Jurkat, Clone E6-1 (cell line): Measurements from ENCODE around the gene MOCOS.

Source experiments
- DNase-seq: peaks from one replicate; pipeline ENCODE4 v3.0.0-alpha.2; 2011; ENCODE audit warnings: low read depth, low spot score
- H3K4me3 ChIP-seq: 2 replicates; pipeline ENCODE4 v1.5.1; 2011; ENCODE audit warnings: mild to moderate bottlenecking, low read length, control low read depth, moderate library complexity

The MOCOS gene

GRCh38 chr18:36314754-36315153, 127.5 kb downstream of the MOCOS start:
- H3K4me3 ChIP-seq: no peak overlapping the region
- DNase-seq: no peak

- H3K4me3 ChIP-seq: no peak overlapping the region
- DNase-seq: no peak
These were observed 128.4 kb downstream of the MOCOS start for GRCh38 chr18:36315736-36316135.

- no peak overlapping the region for H3K4me3 ChIP-seq
- DNase-seq: no peak
These were observed 128.9 kb downstream of the MOCOS start for GRCh38 chr18:36316246-36316645.
